ENCODE data around the gene STAT3. TPM values are rescaled to one million over a fixed set of nuclear protein-coding genes. Genes with fewer than 3 reads are reported as not detected.

Gene STAT3
- total and polyA plus RNA-seq, 2 of the 13 experiments (the other 11 are each of a cell fraction or from before 2014, with no cell fraction given) = 61.8 to 62.4 TPM

DNA sequence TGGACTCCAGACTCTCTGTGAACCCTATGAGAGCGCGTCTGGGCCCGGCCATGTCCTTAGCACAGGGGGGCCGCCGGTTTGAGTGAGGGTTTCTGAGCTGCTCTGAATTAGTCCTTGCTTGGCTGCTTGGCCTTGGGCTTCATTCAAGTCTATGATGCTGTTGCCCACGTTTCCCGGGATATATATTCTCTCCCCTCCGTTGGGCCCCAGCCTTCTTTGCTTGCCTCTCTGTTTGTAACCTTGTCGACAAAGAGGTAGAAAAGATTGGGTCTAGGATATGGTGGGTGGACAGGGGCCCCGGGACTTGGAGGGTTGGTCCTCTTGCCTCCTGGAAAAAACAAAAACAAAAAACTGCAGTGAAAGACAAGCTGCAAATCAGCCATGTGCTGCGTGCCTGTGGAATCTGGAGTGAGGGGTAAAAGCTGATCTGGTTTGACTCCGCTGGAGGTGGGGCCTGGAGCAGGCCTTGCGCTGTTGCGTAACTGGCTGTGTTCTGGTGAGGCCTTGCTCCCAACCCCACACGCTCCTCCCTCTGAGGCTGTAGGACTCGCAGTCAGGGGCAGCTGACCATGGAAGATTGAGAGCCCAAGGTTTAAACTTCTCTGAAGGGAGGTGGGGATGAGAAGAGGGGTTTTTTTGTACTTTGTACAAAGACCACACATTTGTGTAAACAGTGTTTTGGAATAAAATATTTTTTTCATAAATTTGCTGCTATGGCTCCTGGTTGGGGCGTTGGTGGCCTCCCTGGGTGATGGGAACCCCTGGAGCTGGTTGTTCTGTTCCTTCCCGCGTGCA lies 76.8 kb downstream of the STAT3 start (continued):
- TF ChIP-seq, protein P1, sequence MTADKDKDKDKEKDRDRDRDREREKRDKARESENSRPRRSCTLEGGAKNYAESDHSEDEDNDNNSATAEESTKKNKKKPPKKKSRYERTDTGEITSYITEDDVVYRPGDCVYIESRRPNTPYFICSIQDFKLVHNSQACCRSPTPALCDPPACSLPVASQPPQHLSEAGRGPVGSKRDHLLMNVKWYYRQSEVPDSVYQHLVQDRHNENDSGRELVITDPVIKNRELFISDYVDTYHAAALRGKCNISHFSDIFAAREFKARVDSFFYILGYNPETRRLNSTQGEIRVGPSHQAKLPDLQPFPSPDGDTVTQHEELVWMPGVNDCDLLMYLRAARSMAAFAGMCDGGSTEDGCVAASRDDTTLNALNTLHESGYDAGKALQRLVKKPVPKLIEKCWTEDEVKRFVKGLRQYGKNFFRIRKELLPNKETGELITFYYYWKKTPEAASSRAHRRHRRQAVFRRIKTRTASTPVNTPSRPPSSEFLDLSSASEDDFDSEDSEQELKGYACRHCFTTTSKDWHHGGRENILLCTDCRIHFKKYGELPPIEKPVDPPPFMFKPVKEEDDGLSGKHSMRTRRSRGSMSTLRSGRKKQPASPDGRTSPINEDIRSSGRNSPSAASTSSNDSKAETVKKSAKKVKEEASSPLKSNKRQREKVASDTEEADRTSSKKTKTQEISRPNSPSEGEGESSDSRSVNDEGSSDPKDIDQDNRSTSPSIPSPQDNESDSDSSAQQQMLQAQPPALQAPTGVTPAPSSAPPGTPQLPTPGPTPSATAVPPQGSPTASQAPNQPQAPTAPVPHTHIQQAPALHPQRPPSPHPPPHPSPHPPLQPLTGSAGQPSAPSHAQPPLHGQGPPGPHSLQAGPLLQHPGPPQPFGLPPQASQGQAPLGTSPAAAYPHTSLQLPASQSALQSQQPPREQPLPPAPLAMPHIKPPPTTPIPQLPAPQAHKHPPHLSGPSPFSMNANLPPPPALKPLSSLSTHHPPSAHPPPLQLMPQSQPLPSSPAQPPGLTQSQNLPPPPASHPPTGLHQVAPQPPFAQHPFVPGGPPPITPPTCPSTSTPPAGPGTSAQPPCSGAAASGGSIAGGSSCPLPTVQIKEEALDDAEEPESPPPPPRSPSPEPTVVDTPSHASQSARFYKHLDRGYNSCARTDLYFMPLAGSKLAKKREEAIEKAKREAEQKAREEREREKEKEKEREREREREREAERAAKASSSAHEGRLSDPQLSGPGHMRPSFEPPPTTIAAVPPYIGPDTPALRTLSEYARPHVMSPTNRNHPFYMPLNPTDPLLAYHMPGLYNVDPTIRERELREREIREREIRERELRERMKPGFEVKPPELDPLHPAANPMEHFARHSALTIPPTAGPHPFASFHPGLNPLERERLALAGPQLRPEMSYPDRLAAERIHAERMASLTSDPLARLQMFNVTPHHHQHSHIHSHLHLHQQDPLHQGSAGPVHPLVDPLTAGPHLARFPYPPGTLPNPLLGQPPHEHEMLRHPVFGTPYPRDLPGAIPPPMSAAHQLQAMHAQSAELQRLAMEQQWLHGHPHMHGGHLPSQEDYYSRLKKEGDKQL (CRISPR knock-in tag; IDR thresholded peaks at IDR 0.05; ENCODE audit: low read depth) = no peak
- TF ChIP-seq, protein P2, sequence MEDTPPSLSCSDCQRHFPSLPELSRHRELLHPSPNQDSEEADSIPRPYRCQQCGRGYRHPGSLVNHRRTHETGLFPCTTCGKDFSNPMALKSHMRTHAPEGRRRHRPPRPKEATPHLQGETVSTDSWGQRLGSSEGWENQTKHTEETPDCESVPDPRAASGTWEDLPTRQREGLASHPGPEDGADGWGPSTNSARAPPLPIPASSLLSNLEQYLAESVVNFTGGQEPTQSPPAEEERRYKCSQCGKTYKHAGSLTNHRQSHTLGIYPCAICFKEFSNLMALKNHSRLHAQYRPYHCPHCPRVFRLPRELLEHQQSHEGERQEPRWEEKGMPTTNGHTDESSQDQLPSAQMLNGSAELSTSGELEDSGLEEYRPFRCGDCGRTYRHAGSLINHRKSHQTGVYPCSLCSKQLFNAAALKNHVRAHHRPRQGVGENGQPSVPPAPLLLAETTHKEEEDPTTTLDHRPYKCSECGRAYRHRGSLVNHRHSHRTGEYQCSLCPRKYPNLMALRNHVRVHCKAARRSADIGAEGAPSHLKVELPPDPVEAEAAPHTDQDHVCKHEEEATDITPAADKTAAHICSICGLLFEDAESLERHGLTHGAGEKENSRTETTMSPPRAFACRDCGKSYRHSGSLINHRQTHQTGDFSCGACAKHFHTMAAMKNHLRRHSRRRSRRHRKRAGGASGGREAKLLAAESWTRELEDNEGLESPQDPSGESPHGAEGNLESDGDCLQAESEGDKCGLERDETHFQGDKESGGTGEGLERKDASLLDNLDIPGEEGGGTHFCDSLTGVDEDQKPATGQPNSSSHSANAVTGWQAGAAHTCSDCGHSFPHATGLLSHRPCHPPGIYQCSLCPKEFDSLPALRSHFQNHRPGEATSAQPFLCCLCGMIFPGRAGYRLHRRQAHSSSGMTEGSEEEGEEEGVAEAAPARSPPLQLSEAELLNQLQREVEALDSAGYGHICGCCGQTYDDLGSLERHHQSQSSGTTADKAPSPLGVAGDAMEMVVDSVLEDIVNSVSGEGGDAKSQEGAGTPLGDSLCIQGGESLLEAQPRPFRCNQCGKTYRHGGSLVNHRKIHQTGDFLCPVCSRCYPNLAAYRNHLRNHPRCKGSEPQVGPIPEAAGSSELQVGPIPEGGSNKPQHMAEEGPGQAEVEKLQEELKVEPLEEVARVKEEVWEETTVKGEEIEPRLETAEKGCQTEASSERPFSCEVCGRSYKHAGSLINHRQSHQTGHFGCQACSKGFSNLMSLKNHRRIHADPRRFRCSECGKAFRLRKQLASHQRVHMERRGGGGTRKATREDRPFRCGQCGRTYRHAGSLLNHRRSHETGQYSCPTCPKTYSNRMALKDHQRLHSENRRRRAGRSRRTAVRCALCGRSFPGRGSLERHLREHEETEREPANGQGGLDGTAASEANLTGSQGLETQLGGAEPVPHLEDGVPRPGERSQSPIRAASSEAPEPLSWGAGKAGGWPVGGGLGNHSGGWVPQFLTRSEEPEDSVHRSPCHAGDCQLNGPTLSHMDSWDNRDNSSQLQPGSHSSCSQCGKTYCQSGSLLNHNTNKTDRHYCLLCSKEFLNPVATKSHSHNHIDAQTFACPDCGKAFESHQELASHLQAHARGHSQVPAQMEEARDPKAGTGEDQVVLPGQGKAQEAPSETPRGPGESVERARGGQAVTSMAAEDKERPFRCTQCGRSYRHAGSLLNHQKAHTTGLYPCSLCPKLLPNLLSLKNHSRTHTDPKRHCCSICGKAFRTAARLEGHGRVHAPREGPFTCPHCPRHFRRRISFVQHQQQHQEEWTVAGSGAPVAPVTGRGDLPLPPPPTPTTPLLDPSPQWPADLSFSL (CRISPR knock-in tag; IDR thresholded peaks at IDR 0.05) = 0 out of 2 replicates have a peak, but pooled peaks have one; percentile 38
- TF ChIP-seq DMAP1 (CRISPR knock-in tag; IDR thresholded peaks at IDR 0.05) (peak; percentile 89), TP53 (CRISPR knock-in tag; conservative IDR thresholded peaks at IDR 0.05) (no peak; the same call in 1 of the 2 replicates), ZFY (CRISPR knock-in tag; IDR thresholded peaks at IDR 0.05) (peak; percentile 95), HDAC2 (CRISPR knock-in tag; IDR thresholded peaks at IDR 0.05) (peak; percentile 90)
- TF ChIP-seq, protein P3, sequence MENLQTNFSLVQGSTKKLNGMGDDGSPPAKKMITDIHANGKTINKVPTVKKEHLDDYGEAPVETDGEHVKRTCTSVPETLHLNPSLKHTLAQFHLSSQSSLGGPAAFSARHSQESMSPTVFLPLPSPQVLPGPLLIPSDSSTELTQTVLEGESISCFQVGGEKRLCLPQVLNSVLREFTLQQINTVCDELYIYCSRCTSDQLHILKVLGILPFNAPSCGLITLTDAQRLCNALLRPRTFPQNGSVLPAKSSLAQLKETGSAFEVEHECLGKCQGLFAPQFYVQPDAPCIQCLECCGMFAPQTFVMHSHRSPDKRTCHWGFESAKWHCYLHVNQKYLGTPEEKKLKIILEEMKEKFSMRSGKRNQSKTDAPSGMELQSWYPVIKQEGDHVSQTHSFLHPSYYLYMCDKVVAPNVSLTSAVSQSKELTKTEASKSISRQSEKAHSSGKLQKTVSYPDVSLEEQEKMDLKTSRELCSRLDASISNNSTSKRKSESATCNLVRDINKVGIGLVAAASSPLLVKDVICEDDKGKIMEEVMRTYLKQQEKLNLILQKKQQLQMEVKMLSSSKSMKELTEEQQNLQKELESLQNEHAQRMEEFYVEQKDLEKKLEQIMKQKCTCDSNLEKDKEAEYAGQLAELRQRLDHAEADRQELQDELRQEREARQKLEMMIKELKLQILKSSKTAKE (CRISPR knock-in tag; IDR thresholded peaks at IDR 0.05; ENCODE audit: borderline replicate concordance) = no peak
- TF ChIP-seq, protein P4, sequence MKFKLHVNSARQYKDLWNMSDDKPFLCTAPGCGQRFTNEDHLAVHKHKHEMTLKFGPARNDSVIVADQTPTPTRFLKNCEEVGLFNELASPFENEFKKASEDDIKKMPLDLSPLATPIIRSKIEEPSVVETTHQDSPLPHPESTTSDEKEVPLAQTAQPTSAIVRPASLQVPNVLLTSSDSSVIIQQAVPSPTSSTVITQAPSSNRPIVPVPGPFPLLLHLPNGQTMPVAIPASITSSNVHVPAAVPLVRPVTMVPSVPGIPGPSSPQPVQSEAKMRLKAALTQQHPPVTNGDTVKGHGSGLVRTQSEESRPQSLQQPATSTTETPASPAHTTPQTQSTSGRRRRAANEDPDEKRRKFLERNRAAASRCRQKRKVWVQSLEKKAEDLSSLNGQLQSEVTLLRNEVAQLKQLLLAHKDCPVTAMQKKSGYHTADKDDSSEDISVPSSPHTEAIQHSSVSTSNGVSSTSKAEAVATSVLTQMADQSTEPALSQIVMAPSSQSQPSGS (CRISPR knock-in tag; IDR thresholded peaks at IDR 0.05) = peak; percentile 87
